Activated T-helper 1 cell treated with Interleukin-2 at 50 U/mL for 16 hours (primary cell): Measurements from ENCODE around the gene DRGX.

ENCODE experiments used
- DNase-seq: peaks from one replicate; pipeline ENCODE4 v3.0.0-alpha.2; 2020; ENCODE audit warnings: low read depth

The DRGX gene

GRCh38 chr10:49335364-49335972 lies 60.4 kb downstream of the DRGX start:
- DNase-seq, result no peak

- no peak for DNase-seq
Observed at GRCh38 chr10:49334964-49335363, 60.9 kb downstream of the DRGX start.

GRCh38 chr10:49333192-49333591 lies 62.7 kb downstream of the DRGX start:
- no peak for DNase-seq

- DNase-seq, result no peak
Observed at GRCh38 chr10:49332768-49333167, 63.1 kb downstream of the DRGX start.

DNA sequence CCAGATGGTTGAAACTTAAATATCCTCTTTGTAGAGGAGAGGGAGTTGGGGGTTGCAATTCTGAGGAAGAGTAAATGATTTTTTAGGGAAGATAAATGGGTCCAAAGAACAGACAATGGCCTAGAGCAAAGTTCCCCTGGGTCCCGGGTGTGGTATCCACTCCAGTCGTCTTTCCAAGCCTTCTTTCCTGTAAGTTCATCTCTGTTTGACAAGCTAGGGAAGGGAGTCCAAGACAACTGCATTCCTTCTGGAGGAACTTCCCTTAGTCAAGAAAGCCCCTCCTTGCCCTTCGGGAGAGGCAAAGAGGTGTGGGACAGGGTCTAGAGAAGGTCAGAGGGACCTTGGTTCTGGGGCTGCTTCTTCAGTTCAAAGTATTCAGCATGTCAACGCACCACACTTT lies 63.6 kb downstream of the DRGX start:
- no peak for DNase-seq

DNA sequence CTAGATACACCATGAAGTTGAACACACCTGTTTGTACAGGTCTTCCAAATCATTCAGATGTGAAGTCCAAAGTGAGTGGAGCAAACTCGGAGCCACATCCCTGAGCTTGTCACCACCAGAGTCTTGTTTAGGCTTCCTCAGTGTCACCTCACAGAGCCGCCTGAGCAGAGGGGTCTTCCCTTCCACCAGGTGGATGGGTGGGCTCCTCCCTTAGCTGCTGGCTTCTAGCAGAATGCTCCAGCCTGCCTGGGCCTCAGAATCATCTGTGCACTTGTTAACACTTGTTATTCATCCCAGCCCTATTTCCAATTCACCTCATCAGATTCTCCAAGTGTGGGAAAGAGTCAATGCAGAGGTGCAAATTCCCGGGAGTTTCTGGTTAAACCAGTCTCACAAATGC lies 64.5 kb downstream of the DRGX start:
- no peak for DNase-seq

- no peak for DNase-seq
Observed at GRCh38 chr10:49330127-49330665, 65.7 kb downstream of the DRGX start.

DNA sequence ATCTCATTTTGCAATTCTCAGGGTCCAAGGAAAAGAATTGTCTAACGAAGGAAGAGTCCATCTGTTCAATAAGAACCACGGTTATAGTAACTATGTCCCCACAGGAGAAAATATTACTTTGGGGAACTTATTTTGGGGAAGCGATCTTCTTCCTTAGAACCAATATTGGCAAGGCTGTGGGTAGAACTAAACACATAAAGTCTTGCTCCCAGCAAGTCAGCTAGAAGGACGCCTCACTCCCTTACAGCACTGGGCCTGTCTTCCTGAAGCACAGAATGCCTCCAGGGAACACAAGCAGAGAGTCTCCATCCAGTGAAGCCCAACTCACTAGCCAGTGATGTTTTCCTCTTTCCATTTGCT lies 66.8 kb downstream of the DRGX start:
- no peak for DNase-seq

DNA sequence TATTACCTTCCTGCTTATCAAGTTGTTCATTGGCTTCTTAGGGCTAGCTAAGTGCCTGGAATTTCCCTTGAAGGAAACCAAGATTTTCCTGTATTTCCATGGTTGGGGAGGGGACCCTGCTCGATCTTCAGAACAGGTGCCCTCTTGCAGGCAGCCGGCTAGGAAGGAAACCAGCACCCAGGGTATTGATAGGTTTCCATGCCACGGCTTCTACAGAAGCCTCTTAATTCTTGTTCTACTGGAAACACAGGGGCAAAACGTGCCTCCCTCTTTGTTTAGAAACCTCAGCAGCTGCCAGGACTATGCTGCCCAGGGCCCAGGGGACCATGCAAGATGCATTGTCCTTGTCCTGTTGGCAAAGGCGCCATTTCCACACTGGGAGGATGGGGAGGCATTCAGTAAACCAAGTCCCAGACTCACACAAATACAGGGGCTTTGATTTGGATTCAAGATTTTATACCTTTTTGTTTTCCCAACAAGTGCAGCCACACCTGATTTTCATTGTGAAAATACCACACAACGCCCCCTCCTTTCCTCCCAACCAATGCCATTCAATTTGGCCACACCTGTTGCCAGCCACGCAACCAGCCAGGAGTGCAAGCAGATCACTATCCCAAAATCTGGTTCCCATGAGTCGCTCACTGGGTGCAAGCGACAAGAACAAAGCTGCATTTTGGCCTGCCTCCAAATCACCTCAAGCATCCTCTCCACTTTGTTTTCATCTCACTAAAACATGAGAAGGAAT lies 67.3 kb downstream of the DRGX start:
- no peak for DNase-seq

GRCh38 chr10:49327036-49327813 lies 68.7 kb downstream of the DRGX start:
- no peak for DNase-seq

GRCh38 chr10:49325916-49326783 lies 69.7 kb downstream of the DRGX start:
- DNase-seq, result no peak

DNA sequence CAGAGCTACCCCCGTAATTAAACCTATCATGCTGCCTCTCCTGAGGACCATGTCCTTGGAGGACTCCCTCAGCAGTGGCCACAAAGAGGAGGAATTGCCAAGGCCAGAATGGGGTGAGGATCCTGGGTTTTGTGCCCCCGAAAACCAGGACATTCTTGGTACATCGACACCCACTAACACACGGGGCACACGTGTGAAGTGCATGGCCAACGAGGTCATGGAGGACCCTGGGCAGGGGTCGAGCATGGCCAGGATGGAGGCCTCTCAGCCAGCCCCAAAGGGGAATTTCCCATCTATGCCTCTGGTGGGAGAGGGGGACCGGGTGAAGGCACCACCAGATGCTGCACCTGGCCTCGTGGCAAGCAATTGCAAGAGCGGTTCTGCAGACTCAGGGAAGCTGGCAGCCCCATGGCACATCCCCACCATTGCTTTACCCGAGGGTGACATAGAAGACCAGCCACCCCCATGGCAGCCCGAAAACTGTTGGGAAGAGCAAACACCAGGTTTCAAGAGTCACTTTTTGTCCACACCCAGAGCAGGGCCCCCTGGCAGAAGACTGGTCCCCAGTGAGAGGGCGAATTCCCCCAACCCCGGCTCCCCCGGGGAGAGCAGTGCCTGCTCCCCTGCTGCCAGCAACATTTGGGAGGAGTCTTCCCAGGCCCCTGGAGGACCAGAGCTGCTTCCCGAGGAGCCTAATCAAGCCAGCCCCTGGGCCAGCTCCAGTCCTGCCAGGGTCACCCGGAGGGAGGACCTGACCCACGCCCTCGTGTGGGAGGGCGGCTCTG lies 70.6 kb downstream of the DRGX start:
- no peak for DNase-seq

DNA sequence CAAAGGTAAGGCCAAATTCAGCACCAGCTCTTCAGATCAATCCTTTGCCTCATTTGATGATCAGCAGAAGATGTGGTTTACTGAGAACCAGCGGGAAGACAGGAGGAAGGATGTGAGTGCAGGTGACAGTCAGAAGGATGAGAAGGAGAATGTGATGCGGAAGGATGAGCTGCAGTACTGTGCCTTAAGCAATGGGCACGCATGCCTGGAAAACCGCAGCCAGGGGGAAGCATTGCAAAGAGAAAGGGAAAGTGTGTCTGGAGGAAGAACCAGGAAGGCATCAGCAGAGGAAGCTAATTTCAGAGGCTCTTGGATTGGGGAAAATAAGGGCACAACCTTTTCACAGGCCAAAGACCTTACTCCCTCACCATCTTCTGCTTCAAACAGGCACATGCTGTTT lies 71.2 kb downstream of the DRGX start:
- no peak for DNase-seq

DNA sequence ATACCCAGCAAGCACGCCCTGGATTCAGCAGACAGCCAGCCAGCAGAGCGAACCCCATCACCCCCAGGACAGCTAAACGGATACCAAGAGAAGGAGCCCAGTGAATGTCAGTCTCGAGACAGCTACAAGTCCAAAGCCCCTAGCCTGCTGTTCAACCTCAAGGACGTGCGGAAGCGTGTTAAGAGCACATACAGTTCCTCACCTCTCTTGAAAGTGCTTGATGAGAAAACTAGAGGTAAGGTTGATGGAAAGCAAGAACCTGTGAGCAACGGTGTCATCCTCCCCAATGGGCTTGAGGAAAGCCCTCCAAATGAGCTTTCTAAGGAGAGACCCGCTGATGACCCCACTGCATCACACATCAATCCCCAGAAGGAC lies 72.0 kb downstream of the DRGX start:
- DNase-seq, result no peak

GRCh38 chr10:49323171-49323895 lies 72.6 kb downstream of the DRGX start:
- DNase-seq, result no peak

GRCh38 chr10:49322371-49323170 lies 73.3 kb downstream of the DRGX start:
- DNase-seq, result no peak

- DNase-seq, result no peak
Observed at GRCh38 chr10:49321021-49321420, 74.9 kb downstream of the DRGX start.

GRCh38 chr10:49320191-49320590 lies 75.7 kb downstream of the DRGX start:
- no peak for DNase-seq

DNA sequence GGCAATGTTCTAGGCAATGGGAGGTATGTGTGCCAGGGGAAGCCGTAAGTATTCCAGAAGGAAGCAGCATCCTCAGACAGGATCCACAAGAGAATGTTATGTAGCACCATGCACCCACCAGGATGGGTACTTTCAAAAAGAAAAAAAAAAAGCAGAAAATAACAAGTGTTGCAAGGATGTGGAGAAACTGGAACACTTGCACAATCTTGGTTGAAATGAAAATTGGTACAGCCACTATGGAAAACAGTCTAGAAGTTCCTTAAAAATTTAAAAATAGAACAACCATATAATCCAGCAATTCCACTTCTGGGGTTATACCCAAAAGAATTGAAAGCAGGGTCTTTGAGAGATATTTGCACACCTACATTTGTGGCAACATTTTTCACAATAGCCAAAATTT lies 76.7 kb downstream of the DRGX start:
- DNase-seq, result no peak

GRCh38 chr10:49318755-49319154 lies 77.1 kb downstream of the DRGX start:
- DNase-seq, result no peak
